DMS53 (cell line): Measurements from ENCODE around the gene SEMA3D.
"Not testable (repeated sequence)": the region's sequence is repeated elsewhere in the genome, so short reads cannot be mapped to it uniquely, and the experiment has no call there.

Experiments
- DNase-seq: peaks from one replicate; lab custom pipeline; 2025; lab: John Stamatoyannopoulos, UW

SEMA3D gene

GRCh38 chr7:84992954-84993353 lies 193.9 kb downstream of the SEMA3D start:
- not testable (repeated sequence) for DNase-seq

- no peak for DNase-seq
Observed at GRCh38 chr7:84985073-84985784, 201.6 kb downstream of the SEMA3D start.

DNA sequence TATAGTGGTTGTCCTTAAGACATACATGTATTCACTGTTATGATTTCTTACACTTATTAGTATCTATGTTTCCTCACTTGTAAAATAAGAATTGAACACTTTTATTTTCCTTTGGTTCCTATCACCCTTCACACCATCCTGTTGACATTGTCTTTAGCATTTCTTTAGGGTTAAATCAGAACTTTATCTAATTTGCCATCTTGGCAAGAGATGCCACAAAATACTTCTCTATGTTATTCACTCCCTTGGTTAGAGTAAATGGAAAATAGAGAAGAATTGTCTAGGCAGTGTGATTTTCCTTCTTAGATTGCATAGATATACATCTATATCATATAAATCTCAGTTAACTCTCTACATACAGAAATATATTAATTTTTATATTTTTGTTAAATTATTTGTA lies 204.7 kb downstream of the SEMA3D start:
- DNase-seq: no peak

- no peak for DNase-seq
Observed at GRCh38 chr7:84981055-84981976, 205.5 kb downstream of the SEMA3D start.

DNA sequence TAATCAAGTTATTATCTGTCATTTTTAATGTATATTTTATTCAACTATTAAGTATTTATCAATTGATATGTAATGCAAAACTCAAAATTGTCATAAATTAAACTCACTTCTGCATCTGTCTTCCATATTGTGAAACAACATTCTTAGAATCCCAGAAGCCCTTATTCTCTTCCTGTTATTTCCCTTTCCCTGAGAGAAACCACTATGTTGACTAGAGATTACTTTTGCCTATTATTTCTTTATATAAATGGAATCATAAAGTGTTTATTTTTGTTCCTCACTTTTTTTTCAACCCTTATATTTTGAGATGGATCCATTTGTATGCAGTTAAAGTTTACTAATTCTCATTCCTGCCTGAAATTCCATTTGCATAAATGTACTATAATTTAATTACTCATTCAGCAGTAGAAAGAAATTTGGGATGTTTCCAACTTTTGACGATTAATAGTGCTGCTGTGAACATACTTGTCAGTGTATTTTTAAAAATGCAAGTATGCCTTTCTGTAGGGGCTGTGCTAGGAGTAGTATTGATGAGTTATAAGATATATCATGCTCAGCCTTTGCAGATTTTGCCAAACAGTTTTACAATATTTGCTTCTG lies 211.2 kb downstream of the SEMA3D start:
- DNase-seq: no peak

- no peak for DNase-seq
Observed at GRCh38 chr7:84971360-84971759, 215.5 kb downstream of the SEMA3D start.

- DNase-seq: no peak
Observed at GRCh38 chr7:84970670-84971069, 216.2 kb downstream of the SEMA3D start.

GRCh38 chr7:84953234-84953633 lies 233.6 kb downstream of the SEMA3D start:
- DNase-seq: no peak

GRCh38 chr7:84950836-84951235 lies 236.0 kb downstream of the SEMA3D start:
- peak; percentile 83 for DNase-seq

GRCh38 chr7:84949501-84949900 lies 237.4 kb downstream of the SEMA3D start:
- DNase-seq: no peak

- no peak for DNase-seq
Observed at GRCh38 chr7:84949067-84949466, 237.8 kb downstream of the SEMA3D start.

DNA sequence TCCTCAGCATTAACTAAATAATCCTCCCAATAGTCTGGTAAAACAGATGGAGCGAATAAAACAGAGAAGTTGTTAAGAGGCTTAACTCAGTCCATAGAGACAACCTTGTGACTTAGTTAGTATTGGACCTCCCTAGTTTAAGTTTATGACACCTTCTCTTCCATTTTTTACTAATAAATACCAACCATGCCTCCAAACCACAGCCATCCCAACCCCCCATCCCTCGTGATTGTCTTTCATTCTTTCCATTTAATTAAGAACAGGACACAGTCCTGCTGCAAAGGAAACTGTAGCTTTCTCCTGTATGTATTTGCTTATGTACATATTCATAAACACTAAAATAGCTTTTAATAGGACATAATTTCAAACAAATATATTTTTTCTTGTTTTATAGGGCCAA lies 238.2 kb downstream of the SEMA3D start:
- no peak for DNase-seq

DNA sequence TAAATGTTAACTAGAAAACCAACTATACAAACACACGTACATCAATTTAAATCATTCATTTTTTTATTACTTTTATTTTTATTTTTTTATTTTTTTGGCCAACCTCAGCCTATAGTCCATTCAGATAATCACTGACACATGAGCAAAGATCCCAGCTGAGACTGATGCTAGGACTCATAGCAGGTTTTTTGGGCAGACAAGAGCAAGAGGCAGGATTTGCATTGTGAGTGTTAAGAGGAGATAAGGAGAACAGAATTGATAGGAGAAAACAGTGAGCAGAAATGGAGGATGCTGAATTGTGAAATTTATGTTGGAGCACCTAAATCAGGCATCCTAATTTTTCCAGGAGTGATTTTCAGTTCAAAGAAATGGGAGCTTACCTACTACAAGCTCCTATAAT lies 240.3 kb downstream of the SEMA3D start:
- no peak for DNase-seq
